GM13977 (cell line): ENCODE results near the gene KCNG2.

Experiments
- DNase-seq: peaks from one replicate; pipeline ENCODE4 v3.0.0; 2012; ENCODE audit warnings: low spot score
- CTCF ChIP-seq: IDR thresholded peaks from 2 replicates; pipeline ENCODE4 v1.5.1; 2012; ENCODE audit warnings: mild to moderate bottlenecking, control low read depth; ENCODE audit not compliant: insufficient read depth; ENCODE audit errors: extremely low read depth, missing control alignments
- in situ Hi-C: fragments of 300-500 bp; cut with MboI; formaldehyde crosslinking; loops from one replicate; pipeline ENCODE4 v1.12.0; 2022; ENCODE audit warnings: low sequenced_read_pairs, low pct_unique_long_range_greater_than_20kb, mixed read lengths, inconsistent platforms; ENCODE audit not compliant: unreplicated experiment

The KCNG2 gene

GRCh38 chr18:79917853-79918614, 120.3 kb downstream of the KCNG2 start:
- in situ Hi-C loops = no loop called here
- TF ChIP-seq CTCF = no peak
- DNase-seq = peak; percentile 33

GRCh38 chr18:79918615-79919011, 120.9 kb downstream of the KCNG2 start:
- no peak for TF ChIP-seq CTCF
- in situ Hi-C loops = no loop called here
- DNase-seq = peak; percentile 24

GRCh38 chr18:79919089-79919488, 121.4 kb downstream of the KCNG2 start:
- in situ Hi-C loops = no loop called here

GRCh38 chr18:79921984-79922965, 124.5 kb downstream of the KCNG2 start:
- TF ChIP-seq CTCF = no peak
- in situ Hi-C loops = no loop called here
- no peak for DNase-seq

More at GRCh38 chr18:79919089-79919488, 121.4 kb downstream of the KCNG2 start:
- TF ChIP-seq CTCF = no peak
- DNase-seq = no peak

- TF ChIP-seq CTCF = no peak
- no peak for DNase-seq
- in situ Hi-C loops = no loop called here
Measured at GRCh38 chr18:79922971-79923411, 125.3 kb downstream of the KCNG2 start.

GRCh38 chr18:79923896-79924585, 126.3 kb downstream of the KCNG2 start:
- in situ Hi-C loops = no loop called here
- no peak for TF ChIP-seq CTCF
- no peak for DNase-seq
